GM21825 (cell line): ENCODE measurements around the gene VASP.

Experiments used
- ATAC-seq: cut with Tn5 transposase; IDR thresholded peaks from one replicate; pipeline ENCODE4 v1.9.1; 2021; ENCODE audit warnings: mild to moderate bottlenecking, moderate library complexity; ENCODE audit not compliant: unreplicated experiment

Gene VASP

GRCh38 chr19:45473682-45474605, 33.3 kb upstream of the VASP start:
- no peak for ATAC-seq

- ATAC-seq = no peak
These were observed 32.4 kb upstream of the VASP start for GRCh38 chr19:45474606-45475521.

- ATAC-seq = no peak
These were observed 31.6 kb upstream of the VASP start for GRCh38 chr19:45475537-45476291.

- ATAC-seq = no peak
These were observed 31.0 kb upstream of the VASP start for GRCh38 chr19:45476304-45476703.

- ATAC-seq = no peak
These were observed 30.1 kb upstream of the VASP start for GRCh38 chr19:45477186-45477585.

- ATAC-seq = no peak
These were observed 29.4 kb upstream of the VASP start for GRCh38 chr19:45477713-45478453.

GRCh38 chr19:45478454-45479238, 28.6 kb upstream of the VASP start:
- ATAC-seq = peak; percentile 56

- no peak for ATAC-seq
These were observed 24.2 kb upstream of the VASP start for GRCh38 chr19:45483033-45483432.

- ATAC-seq = no peak
These were observed 22.9 kb upstream of the VASP start for GRCh38 chr19:45484273-45484945.

GRCh38 chr19:45485305-45486077, 21.8 kb upstream of the VASP start:
- peak; percentile 90 for ATAC-seq

GRCh38 chr19:45488708-45489107, 18.6 kb upstream of the VASP start:
- ATAC-seq = no peak

- no peak for ATAC-seq
These were observed 17.9 kb upstream of the VASP start for GRCh38 chr19:45489216-45489855.

GRCh38 chr19:45492137-45492626, 15.1 kb upstream of the VASP start:
- no peak for ATAC-seq

- ATAC-seq = no peak
These were observed 14.4 kb upstream of the VASP start for GRCh38 chr19:45492627-45493470.

- ATAC-seq = no peak
These were observed 12.9 kb upstream of the VASP start for GRCh38 chr19:45494261-45494916.

GRCh38 chr19:45495178-45495577, 12.1 kb upstream of the VASP start:
- no peak for ATAC-seq
